ENCODE results near the gene AFF3. TPM values are rescaled to one million over a fixed set of nuclear protein-coding genes. Genes with fewer than 3 reads are reported as not detected.

AFF3 gene
- total and polyA plus RNA-seq, 2 of the 4 experiments (the other 2 are of a cell fraction), result 12.9 to 14.3 TPM

DNA sequence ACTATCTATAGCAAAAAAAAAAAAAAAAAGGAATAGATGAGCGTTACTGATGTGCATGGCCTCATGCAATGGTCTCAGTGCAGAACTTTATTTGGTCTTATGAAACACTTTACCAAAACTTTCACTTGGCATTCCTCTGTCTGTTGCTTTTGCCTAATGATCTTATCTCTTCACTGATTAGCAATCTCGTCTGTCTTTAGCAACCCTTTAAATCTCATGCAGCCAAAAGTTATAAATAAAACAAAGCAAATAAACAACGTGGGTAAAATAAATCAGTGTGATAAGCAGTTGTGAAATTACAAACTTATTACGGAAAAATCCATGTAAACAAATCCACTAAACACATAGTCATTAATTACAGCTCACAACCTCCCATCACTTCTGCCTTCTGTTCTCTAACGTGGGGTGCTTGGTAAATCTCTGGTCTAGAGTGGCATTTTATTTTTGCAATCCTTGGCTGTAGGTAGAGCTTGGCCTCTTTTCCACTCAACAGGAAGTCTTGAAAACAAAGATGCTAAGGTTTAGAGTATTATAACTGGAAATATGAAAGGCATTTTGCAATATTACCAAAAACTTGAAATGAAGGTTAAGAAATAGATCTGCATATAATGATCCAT is 288.0 kb downstream of the AFF3 start:
- no peak overlapping the region for H2AK5ac ChIP-seq (ENCODE audit: low read depth, low read length)
- no peak overlapping the region; the same call in 1 of the 2 replicates for H3K27ac ChIP-seq (ENCODE audit: insufficient read depth, low read length)
- H3K4me3 ChIP-seq (ENCODE audit: insufficient read depth, low read depth, low read length), result no peak overlapping the region
- peak; percentile 38; the same call in 1 of the 2 replicates for TF ChIP-seq CEBPB (IDR thresholded peaks at IDR 0.05; ENCODE audit: low read depth, low read length)
- TF ChIP-seq MAZ (IDR thresholded peaks at IDR 0.05; ENCODE audit: borderline replicate concordance, low read depth, low read length), result no peak
- TF ChIP-seq RAD21 (IDR thresholded peaks at IDR 0.05; ENCODE audit: low read length), result no peak
- no peak for TF ChIP-seq POLR2A (IDR thresholded peaks at IDR 0.05; ENCODE audit: low read depth, low read length)
- TF ChIP-seq BHLHE40 (IDR thresholded peaks at IDR 0.05; ENCODE audit: low read depth, low read length), result no peak
- no peak for TF ChIP-seq SMC3 (IDR thresholded peaks at IDR 0.05; ENCODE audit: low read depth, low read length)
- TF ChIP-seq MXI1 (IDR thresholded peaks at IDR 0.05; ENCODE audit: borderline replicate concordance, low read depth, low read length), result no peak
- TF ChIP-seq NFE2L2 (IDR thresholded peaks at IDR 0.05; ENCODE audit: low read depth, low read length), result no peak
- H3K4me1 ChIP-seq (ENCODE audit: control insufficient read depth, insufficient read depth, low read length), result peaks cover 16% of the 10 kb centered on the region
- H2BK15ac ChIP-seq (ENCODE audit: low read depth, low read length), result peak overlapping the region; percentile 22; the same call in 1 of the 3 replicates
- in situ Hi-C loops (cut with MboI; ENCODE audit: low sequenced_read_pairs), result no loop called here
- peak overlapping the region in 1 of 2 experiments; percentile 59; a peak in 1 of 4 replicates for H4K8ac ChIP-seq (ENCODE audit: low read depth in 2 of 2, low read length in 2 of 2)
- peaks cover 10% of the 10 kb centered on the region for H3K9me1 ChIP-seq (ENCODE audit: insufficient read depth, low read length)
- CTCF ChIA-PET, result interaction anchor here (1.7 kb wide), 1 partner anchor 13 kb away, joined by 4 read pairs; no protein-coding TSS in a partner anchor
- no peak overlapping the region for H3K9ac ChIP-seq (ENCODE audit: low read depth, low read length)
- peak overlapping the region; percentile 41 for H2BK5ac ChIP-seq (ENCODE audit: low read depth, low read length, poor library complexity, severe bottlenecking)
- no peak overlapping the region for H4K91ac ChIP-seq (ENCODE audit: insufficient read depth, low read depth, low read length)
- H2AFZ ChIP-seq (replicated peaks; ENCODE audit: low read length, poor library complexity), result no peak overlapping the region
- no peak overlapping the region for H2BK20ac ChIP-seq (ENCODE audit: low read depth, low read length)
- intact Hi-C loops (cut with micrococcal nuclease), result no loop called here
- H3K56ac ChIP-seq (ENCODE audit: extremely low read depth, insufficient read depth, low read length), result no peak overlapping the region; the same call in 1 of the 2 replicates
- dilution Hi-C loops (cut with HindIII; ENCODE audit: low sequenced_read_pairs, unreplicated experiment), result no loop called here
- H3K23ac ChIP-seq (ENCODE audit: low read depth, low read length), result no peak overlapping the region
- H4K5ac ChIP-seq (ENCODE audit: low read depth, low read length), result no peak overlapping the region
- peak overlapping the region; percentile 34; the same call in 1 of the 2 replicates for H3K4ac ChIP-seq (ENCODE audit: low read depth, low read length)
- no peaks in the 10 kb centered on the region for H3K36me3 ChIP-seq (ENCODE audit: control insufficient read depth, insufficient read depth, low read length)
- H3K27me3 ChIP-seq (ENCODE audit: control insufficient read depth, insufficient read depth, low read length), result no peaks in the 10 kb centered on the region
- peaks cover 4 to 37% of the 10 kb centered on the region in 2 experiments; a peak in 3 of 4 replicates for H3K79me1 ChIP-seq (ENCODE audit: low read depth in 1 of 2, low read length in 2 of 2)
- 0 out of 2 replicates have a peak overlapping the region, but pooled peaks have one; percentile 3 for H3K18ac ChIP-seq (ENCODE audit: low read depth, low read length)
- no TSS peak for BruUV-seq (replicated peaks)
- no CpG with 5 or more reads among the region's 5 CpGs for WGBS, 2 experiments (ENCODE audit: extremely low coverage in 2 of 2, insufficient read length in 1 of 2)
- H4K20me1 ChIP-seq (ENCODE audit: insufficient read depth, low read length), result no peaks in the 10 kb centered on the region
- H3K14ac ChIP-seq (replicated peaks; ENCODE audit: low read depth, low read length), result 0 out of 2 replicates have a peak overlapping the region, but pooled peaks have one; percentile 33
- POLR2A ChIA-PET (ENCODE audit: unreplicated experiment), result no interaction called here
- H2BK120ac ChIP-seq (ENCODE audit: low read depth, low read length), result peak overlapping the region; percentile 13
- ATAC-seq (ENCODE audit: low read depth) (no peak), DNase-seq (no peak)
- H3K4me2 ChIP-seq (ENCODE audit: low read depth, low read length), result no peak overlapping the region
- H3K9me3 ChIP-seq (ENCODE audit: control insufficient read depth, insufficient read depth, low read length), result no peaks in the 10 kb centered on the region
- H2AK9ac ChIP-seq (replicated peaks; ENCODE audit: low read depth, low read length, poor library complexity), result no peak overlapping the region

Data from IMR-90 (cell line).